D721Med (cell line): ENCODE measurements around the gene KLF15.

ENCODE experiments used
- DNase-seq: peaks from one replicate; pipeline ENCODE4 v3.0.0; 2011; ENCODE audit warnings: low spot score; ENCODE audit not compliant: insufficient read length
- FAIRE-seq: peaks from 2 replicates; lab custom pipeline; 2011; peaks lifted over from hg19 to GRCh38; lab: Jason Lieb, UNC
- TF ChIP-seq, protein P1 (sequence below): IDR thresholded peaks from 2 replicates; pipeline ENCODE4 v1.5.1; 2012; ENCODE audit warnings: mild to moderate bottlenecking, control low read depth; ENCODE audit not compliant: insufficient read depth; ENCODE audit errors: missing control alignments

Gene KLF15

DNA sequence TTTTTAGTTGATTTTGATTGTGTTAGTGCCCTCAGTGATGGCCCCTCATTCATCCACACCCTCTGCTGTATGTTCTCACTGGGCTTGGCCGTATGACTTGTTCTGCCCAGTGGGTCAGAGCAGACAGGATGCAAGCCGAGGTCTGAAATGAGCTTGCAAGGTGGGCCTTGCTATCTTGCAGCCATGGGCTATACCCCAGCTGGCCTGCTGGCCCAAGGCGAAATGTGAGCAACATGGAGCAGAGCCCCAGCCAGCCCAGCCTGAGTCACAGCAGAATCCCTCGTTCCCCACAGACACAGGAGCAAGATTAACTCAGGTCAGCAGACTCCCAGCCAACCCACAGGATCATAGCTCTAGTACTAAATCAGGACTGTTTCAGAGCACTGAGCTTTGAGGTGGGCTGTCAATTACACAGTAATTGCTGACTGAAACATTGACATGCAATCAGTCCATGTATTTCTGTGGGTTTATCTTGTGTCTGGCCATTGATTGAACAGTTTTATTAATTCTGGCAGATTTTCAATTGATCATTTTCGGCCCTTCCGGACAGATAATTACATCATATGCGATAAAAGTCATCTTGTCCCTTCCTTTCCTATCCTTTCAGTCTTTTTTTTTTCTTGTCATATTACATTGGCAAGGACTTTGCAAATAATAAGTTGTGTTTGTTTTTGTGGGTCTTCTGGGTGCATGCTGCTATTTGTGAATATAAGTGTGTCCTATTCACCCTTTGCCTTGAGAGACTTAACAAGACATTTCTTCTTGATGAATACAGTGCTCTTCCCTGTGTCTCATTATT is 27.1 kb downstream of the KLF15 start:
- DNase-seq (no peak), FAIRE-seq (no peak)
- TF ChIP-seq, protein P1, sequence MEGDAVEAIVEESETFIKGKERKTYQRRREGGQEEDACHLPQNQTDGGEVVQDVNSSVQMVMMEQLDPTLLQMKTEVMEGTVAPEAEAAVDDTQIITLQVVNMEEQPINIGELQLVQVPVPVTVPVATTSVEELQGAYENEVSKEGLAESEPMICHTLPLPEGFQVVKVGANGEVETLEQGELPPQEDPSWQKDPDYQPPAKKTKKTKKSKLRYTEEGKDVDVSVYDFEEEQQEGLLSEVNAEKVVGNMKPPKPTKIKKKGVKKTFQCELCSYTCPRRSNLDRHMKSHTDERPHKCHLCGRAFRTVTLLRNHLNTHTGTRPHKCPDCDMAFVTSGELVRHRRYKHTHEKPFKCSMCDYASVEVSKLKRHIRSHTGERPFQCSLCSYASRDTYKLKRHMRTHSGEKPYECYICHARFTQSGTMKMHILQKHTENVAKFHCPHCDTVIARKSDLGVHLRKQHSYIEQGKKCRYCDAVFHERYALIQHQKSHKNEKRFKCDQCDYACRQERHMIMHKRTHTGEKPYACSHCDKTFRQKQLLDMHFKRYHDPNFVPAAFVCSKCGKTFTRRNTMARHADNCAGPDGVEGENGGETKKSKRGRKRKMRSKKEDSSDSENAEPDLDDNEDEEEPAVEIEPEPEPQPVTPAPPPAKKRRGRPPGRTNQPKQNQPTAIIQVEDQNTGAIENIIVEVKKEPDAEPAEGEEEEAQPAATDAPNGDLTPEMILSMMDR: no peak

DNA sequence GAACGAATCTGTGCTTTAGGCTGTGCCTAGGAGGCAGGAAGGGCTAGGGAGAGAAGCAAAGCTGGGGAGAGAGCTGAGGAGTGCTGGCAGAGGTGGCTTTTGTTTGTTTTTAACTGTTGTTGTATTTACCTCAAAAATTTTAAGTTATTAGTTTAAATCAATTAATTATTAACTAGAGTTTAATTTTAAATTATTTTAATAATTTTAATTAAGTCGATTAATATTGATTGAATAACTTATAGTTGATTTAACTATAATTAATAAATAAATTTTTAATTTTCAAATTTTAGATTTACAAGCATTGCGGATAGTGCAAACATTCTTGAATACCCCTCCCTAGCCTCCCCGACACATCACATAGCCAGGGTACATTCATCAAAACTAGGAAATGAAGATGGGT is 30.6 kb downstream of the KLF15 start:
- TF ChIP-seq, protein P1: no peak
- DNase-seq (no peak), FAIRE-seq (no peak)

DNA sequence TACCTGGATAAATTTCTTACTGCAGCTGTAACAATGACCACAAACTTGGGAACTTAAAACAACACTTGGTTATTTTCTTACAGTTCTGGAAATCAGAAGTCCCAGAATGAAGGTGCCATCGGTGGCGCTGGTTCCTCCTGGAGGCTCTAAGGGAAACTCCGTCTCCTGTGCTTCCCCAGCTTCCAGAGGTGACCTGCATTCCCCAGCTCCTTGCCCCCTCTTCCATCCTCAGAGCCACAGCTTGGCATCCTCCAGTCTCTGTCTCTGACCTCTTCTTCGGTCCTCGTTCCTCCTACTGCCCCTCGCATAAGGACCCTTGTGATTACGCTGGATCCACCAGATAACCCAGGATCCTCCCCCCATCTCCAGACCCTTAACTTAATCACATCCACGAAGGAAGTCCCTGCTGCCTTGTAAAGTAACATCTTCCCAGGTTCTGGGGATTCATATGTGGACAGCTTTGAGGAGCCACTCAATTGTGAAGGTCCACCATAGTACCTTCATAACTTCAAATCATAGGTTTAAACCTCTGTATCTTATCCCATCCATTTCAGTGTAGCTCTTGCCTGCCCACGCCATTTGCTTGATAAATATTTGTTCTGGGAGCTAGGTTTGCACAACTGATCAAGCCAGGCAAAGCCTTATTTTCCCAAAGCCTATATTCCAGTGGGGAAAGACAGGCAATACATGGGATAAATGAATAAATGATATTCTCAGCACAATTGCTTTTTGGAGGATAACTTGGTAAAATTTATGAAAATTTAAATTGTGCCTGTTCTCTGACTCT is 34.8 kb downstream of the KLF15 start:
- DNase-seq (no peak), FAIRE-seq (no peak)

DNA sequence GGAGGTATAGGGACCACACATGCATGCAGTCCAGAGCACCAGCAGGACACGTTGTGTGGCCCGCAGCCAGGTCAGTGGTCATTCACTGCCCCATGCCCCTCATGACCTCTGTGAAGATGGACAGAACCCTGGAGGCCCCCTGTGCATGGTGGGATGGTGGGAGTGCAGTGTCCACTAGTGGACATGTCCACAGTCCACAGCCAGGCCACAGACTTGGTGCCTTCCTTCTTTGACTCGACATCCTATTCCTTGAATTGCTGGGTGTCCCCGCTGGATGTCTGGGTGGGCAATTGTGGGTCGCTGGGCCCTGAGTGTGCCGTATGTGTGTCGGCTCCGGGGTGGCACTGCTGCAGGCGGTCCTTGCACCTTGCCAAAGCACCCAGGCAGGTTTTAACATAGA is 35.7 kb downstream of the KLF15 start:
- no peak for FAIRE-seq
- TF ChIP-seq, protein P1: no peak
- no peak for DNase-seq

More for the DNA sequence above, 34.8 kb downstream of the KLF15 start:
- TF ChIP-seq, protein P1: no peak

DNA sequence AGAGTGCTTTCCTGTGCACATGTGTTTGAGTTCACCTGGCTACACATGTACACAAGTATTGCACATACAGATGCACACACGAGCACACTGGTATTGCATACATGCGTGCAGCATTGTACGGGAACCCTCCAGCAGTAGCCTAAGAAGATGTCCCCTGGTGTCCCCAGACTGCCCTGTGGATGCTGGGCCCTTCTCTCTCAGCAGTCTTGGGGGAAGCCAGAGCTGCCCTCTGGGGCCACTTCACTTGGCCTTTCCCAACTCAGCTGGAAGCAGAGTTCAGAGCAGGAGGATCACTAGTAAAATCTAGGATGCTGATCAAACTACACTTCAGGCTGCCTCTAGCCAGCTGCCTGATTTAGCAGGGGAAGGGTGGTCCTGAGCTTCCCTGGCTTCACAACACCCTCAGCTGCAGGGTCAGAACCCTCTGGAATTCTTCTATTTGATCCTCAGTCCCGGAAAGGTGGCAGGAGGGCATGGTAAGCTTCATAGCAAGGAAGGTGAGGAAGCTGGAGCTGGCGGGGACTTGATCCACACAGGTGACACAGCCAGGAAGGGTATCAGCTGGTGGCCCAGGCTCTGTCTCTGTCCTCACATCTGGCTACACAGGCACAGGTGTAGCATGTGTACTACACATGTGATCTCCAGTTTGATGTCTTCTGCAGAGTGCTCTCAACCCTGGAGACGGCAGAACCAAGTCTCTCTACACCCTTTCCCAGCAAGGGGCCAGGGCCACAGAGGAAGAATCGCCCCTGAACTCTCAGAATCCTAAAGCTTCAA is 36.5 kb downstream of the KLF15 start:
- DNase-seq (no peak), FAIRE-seq (no peak)
- TF ChIP-seq, protein P1: no peak

DNA sequence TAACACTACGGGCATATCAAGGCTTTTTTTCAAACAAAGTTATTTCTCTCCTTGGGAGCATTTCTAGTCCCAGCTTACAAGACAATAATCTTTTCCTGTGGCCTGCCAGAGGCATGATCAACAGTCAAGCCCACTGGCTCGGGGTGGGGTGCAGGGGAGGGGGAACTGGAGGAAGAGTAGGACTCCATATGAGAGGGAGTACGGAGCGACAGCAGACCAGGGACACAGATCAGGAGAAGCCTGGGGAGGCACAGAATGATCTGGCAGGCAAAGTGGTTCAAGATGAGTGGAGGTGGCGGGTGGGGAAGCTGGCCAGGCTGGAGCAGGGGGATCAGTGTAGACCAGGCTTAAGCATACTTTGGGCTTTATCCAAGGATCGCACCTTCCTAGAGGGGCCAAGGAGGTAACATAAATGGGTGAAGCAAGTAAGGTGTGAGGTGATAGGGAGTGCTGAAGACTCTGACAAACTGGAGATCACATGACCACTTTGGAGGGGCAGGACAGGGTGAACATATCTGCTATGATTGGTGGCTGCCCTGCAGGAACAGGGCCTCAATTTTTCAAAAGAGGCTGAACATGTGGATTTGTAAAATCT is 37.4 kb downstream of the KLF15 start:
- no peak for DNase-seq
- TF ChIP-seq, protein P1: no peak
- FAIRE-seq: no peak
